Activated T-cell treated with anti-CD3 and anti-CD28 coated beads, Interleukin-2, amount 50 U/mL, for 24 hours (primary cell): ENCODE measurements around the gene ARID3B.

Source experiments
- DNase-seq: peaks from one replicate; pipeline ENCODE4 v3.0.0-alpha.2; 2020
- H3K27ac Mint-ChIP-seq: 2 replicates; pipeline ENCODE4 v1.8.0; 2020; ENCODE audit warnings: mild to moderate bottlenecking, mixed read lengths
- H3K27me3 Mint-ChIP-seq: 2 replicates; pipeline ENCODE4 v1.8.0; 2020; ENCODE audit warnings: mixed read lengths
- H3K36me3 Mint-ChIP-seq: 2 replicates; pipeline ENCODE4 v1.8.0; 2020; ENCODE audit warnings: low read depth, mixed read lengths
- H3K4me1 Mint-ChIP-seq: 2 replicates; pipeline ENCODE4 v1.8.0; 2020; ENCODE audit warnings: low read depth, mixed read lengths
- H3K4me3 Mint-ChIP-seq: 2 replicates; pipeline ENCODE4 v1.8.0; 2020; ENCODE audit warnings: mild to moderate bottlenecking, moderate library complexity, mixed read lengths
- H3K9me3 Mint-ChIP-seq: 2 replicates; pipeline ENCODE4 v1.8.0; 2020; ENCODE audit warnings: mixed read lengths

ARID3B gene

DNA sequence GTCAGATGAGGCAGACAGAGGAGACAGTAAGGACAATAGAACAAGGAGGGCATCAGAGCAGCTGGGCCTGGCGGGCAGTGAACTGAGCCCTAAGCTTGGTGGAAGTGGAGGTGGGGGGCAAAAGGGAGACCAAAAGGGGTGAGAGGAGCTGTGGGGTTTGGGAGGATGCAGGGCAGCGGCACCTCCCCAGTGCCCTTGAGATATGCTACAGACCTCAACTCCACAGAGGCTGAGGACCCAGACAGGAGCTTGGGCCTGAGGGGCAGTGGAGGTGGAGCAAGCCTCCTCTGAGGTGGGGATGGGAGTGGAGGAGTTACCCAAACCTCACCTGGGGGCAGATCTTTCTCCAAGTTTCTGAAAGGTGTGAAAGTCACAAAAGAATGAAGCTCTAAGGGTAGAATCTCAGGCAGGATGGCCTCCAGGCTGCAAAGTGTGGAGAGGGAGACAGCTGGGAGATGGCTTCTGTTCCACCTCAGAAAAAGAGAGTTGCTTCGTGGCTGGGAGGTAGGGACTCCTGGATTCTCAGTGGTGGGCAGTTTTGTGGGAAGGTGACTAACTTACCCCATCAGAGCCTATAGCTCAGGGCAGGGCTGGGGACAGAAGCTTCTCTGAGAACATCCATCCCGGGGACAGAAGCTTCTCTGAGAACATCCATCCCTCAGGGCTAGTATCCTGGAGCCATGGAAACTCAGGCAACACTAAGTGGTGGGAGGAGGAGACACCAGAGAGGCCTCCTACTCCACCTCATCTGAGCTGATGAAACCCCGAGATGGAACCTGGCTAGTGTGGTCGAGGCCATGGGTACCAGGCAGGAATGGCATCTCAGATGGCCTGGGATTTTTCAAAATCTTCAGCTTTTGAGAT lies 72.3 kb downstream of the ARID3B start:
- no peaks in the 10 kb centered on the region for H3K9me3 Mint-ChIP-seq
- H3K27me3 Mint-ChIP-seq, result no peaks in the 10 kb centered on the region
- H3K4me3 Mint-ChIP-seq, result peak overlapping the region; percentile 94
- peak overlapping the region; percentile 69 for H3K27ac Mint-ChIP-seq
- H3K4me1 Mint-ChIP-seq, result peaks cover 34% of the 10 kb centered on the region
- peaks cover 30% of the 10 kb centered on the region for H3K36me3 Mint-ChIP-seq
- DNase-seq, result no peak

DNA sequence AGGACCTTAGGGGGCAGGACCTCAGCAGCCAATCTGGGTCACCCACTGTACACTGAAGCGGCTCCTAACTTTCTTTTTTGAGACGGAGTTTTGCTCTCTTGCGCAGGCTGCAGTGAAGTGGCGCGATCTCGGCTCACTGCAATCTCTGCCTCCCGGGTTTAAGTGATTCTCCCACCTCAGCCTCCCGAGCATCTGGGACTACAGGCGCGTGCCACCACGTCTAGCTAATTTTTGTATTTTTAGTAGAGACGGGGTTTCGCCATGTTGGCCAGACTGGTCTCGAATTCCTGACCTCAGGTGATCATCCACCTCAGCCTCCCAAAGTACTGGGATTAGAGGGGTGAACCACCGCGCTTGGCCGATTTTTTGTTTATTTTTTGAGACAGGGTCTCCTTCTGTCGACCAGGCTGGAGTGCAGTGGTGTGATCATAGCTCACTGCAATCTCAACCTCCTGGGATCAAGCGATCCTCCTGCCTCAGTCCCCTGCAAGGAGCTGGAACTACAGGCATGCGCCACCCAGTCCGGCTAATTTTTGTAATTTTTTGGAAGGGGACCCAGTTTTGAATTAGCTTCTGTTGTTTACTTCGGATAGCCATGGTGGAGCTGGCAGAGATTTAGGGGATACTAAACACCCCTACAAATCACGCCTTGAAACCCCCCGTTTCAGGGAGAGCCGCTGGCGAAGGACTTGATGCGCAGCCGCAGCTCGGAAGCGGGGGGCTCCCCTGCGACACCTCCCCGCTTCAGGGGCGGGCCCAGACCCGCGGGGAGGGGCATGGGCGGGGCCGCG lies 73.1 kb downstream of the ARID3B start:
- Mint-ChIP-seq H3K27ac (peak overlapping the region; percentile 69), H3K4me1 (peaks cover 42% of the 10 kb centered on the region), H3K9me3 (no peaks in the 10 kb centered on the region), H3K36me3 (peaks cover 36% of the 10 kb centered on the region), H3K27me3 (no peaks in the 10 kb centered on the region), H3K4me3 (peak overlapping the region; percentile 94)
- DNase-seq, result no peak

DNA sequence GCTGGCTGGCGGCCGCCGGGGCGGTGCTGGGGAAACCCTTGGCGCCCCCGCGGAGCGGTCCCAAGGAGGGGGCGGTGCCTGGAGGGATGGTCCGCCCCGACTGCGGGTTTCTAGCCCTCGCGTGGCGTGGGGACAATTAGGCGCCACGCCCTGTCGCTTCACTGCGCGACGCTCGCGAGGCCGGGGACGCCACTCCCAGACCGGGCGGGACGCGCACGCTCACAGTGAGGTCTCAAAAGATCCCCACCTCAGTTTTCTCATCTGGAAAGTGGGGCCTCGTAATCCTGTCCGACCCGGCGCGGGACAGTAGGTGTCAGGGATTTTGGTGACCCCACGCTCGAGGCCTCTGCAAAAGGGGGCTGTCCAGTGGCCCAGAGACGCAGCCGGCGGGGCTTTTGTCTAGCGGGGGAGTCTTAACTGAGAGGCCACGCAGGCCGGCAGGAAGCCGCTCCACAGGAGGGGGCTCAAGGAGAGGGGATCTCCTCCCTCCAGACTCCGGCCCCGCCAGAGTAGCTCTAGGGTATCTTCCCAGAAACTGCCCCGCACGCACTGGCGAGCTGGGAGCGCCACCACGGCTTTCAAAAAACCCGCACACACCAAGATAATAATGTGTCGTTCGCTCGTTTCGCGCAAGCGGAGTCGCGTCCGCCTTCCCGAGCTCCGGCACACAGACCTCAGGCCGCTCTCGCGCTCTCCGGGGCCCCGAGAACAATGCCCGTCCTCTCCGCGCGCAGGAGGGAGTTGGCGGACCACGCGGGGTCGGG lies 73.9 kb downstream of the ARID3B start:
- peaks cover 49% of the 10 kb centered on the region for H3K4me1 Mint-ChIP-seq
- H3K9me3 Mint-ChIP-seq, result no peaks in the 10 kb centered on the region
- H3K27me3 Mint-ChIP-seq, result no peaks in the 10 kb centered on the region

DNA sequence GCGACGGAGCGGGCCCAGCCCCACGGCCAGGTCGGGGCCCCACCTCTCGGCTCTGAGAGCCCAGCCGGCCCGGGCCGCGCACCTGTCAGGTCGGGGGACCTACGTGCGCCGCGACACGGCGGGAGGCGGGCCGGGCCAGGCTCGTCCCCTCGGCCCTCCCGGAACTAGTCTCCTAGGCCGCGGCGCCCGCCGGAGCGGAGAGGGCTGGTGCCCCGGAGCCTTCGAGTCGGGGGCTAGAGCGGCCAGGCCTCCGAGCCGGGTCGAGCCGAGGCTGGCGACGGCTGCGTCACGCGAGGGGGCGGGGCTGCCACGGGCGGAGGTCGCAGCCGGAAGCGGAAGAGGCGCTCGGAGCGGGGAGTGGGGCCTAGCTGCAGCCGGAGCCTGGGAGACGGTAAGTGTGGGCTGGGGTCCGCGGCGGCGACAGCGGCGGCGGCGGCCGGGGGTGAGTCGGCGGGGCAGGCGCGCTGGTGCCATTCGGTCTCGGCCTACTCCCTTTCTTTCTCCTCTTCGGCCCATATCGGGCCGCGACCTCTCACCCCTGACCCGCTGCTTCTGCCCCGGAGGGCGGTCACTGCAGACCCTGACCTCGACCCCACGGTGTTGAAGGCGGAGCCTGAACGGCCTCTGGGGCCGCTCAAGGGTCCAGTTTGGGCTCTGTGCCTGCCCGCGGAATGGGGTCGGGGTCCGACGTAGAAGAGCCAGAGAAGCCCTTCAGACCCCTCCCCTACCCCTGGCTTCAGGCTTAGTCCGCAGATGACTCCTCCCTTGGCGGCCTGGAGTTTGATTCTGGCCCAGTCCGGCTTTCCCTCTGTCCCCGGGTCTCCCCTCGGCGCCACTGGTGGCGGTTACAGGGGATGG lies 74.7 kb downstream of the ARID3B start, which contains the start of gene CLK3:
Gene CLK3 (plus strand): TSS at position 329 of the 858 bp plus-strand sequence. CDS start 3,361 bp downstream, outside the sequence.
- Mint-ChIP-seq H3K27ac (peak within 1 kb of the TSS; percentile 99), H3K36me3 (peaks cover 52% of the 10 kb centered on the region), H3K27me3 (no peaks in the 10 kb centered on the region), H3K9me3 (no peaks in the 10 kb centered on the region), H3K4me3 (peak within 1 kb of the TSS; percentile 94), H3K4me1 (peaks cover 57% of the 10 kb centered on the region)
- DNase-seq, result peak; percentile 98

More for the DNA sequence above, 73.9 kb downstream of the ARID3B start:
- peaks cover 43% of the 10 kb centered on the region for H3K36me3 Mint-ChIP-seq
- DNase-seq, result peak; percentile 92
- H3K27ac Mint-ChIP-seq, result peak overlapping the region; percentile 99
- peak overlapping the region; percentile 94 for H3K4me3 Mint-ChIP-seq

DNA sequence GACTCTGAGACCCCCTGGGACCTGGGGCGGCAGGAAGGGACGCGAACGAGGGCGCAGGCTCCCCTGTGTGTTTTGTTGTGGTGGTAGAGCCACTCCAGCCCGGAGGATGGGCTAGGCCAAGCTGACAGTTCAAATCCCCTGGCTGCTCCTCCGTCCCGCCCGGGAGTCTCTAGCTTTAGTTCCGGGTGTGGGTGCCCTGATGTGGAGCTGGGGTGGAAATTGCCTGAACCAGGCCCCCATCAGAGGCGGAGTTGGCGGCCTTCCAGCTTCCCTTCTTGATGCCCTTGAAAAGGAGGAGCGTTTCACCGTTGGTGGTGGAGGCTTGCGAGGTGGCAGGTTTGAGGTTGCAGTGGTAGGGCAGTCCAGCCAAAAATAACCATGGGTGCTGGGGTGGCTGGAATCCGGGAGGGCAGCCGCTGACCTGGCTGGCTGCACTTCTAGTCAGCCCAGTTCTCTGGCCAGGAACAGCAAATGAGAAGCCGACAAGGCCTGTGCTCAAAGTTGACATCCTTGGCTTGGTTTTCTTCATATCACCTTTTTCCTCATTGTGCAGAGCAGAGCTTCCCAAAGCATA lies 75.4 kb downstream of the ARID3B start:
- DNase-seq, result peak; percentile 70
- H3K27ac Mint-ChIP-seq, result peak overlapping the region; percentile 99
- H3K4me3 Mint-ChIP-seq, result peak overlapping the region; percentile 94
- H3K36me3 Mint-ChIP-seq, result peaks cover 59% of the 10 kb centered on the region
- H3K9me3 Mint-ChIP-seq, result no peaks in the 10 kb centered on the region
- peaks cover 63% of the 10 kb centered on the region for H3K4me1 Mint-ChIP-seq
- H3K27me3 Mint-ChIP-seq, result no peaks in the 10 kb centered on the region

DNA sequence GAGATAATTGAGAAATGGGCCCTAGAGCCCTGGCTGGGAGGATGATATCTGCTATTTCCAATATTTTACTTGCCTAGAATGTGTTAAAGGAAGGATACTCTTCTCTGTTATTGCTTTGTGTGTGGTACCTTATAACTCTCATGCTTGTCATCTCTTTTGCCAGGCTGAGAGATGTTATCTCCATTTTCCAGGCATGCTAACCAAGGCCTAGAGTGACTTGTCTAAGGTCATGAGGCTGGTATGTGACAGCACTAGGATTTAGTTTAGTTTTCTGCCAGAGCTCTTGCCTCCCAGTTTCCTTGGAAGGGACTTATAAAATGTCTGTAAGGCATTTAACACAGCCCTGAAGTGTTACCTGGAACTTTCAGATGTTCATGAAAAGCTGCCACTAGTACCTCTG lies 76.0 kb downstream of the ARID3B start:
- no peak for DNase-seq
- peak overlapping the region; percentile 99 for H3K27ac Mint-ChIP-seq
- H3K36me3 Mint-ChIP-seq, result peaks cover 64% of the 10 kb centered on the region
- H3K4me3 Mint-ChIP-seq, result peak overlapping the region; percentile 94
- H3K27me3 Mint-ChIP-seq, result no peaks in the 10 kb centered on the region
- peaks cover 63% of the 10 kb centered on the region for H3K4me1 Mint-ChIP-seq
- H3K9me3 Mint-ChIP-seq, result no peaks in the 10 kb centered on the region

DNA sequence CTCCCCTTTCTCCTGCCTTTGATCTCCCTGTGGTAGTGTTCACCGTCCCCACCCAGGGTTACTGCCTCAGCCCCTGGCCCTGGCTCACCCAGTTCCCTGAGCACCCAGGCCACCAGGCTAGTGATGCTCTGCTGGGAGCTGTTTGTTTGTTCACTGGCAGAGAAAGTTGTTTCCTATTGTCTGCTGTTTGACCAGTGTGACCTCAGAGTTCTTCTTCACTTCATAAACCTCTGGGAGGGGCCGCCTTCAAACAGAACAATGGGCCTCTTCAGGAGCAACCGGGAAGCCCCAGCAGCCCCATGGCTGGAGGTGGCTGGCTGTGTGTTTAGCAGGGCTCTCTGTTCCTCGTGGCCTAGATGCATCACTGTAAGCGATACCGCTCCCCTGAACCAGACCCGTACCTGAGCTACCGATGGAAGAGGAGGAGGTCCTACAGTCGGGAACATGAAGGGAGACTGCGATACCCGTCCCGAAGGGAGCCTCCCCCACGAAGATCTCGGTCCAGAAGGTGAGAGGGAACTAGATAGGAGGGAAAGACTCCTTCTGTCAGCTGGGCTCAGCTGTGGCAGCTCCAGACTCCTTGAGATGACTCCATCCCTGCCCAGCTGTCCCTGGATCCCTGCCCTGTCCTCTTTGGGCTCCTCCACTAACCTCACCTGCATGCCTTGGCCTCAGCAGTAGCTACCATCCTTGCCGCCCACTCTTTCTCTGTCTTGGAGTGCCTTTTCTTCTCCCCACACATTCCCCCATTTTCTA lies 78.0 kb downstream of the ARID3B start:
- no peak overlapping the region for H3K4me3 Mint-ChIP-seq
- peaks cover 54% of the 10 kb centered on the region for H3K4me1 Mint-ChIP-seq
- H3K36me3 Mint-ChIP-seq, result peaks cover 84% of the 10 kb centered on the region
- H3K27ac Mint-ChIP-seq, result peak overlapping the region; percentile 99
- DNase-seq, result no peak
- no peaks in the 10 kb centered on the region for H3K27me3 Mint-ChIP-seq
- no peaks in the 10 kb centered on the region for H3K9me3 Mint-ChIP-seq

DNA sequence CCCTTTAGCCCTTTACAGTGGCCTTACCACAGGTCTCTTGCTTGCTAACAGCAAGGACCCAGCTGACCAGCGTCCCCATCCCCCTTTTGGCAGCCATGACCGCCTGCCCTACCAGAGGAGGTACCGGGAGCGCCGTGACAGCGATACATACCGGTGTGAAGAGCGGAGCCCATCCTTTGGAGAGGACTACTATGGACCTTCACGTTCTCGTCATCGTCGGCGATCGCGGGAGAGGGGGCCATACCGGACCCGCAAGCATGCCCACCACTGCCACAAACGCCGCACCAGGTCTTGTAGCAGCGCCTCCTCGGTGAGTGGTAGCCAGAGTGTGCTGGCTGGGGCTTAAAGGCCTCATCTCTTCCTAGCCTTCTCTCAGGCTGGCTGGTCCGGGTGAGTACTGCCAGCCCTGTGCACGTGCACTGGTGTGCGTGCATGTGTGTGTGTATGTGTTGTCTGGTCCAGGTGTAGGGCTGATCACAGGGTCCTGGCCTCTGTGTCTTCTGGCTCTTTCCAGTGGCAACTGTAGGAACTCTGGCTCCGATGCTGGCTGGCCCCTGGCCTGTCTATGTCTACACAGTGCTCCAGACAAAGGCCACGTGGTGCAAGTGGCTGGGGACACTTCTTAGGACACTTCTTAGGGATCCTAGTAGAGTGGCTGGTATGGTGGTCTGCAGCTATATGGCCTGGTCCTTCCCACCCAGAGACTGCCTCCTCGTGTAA lies 79.1 kb downstream of the ARID3B start:
- Mint-ChIP-seq H3K9me3 (no peaks in the 10 kb centered on the region), H3K4me1 (peaks cover 49% of the 10 kb centered on the region), H3K36me3 (peaks cover 91% of the 10 kb centered on the region), H3K27ac (peak overlapping the region; percentile 99), H3K4me3 (no peak overlapping the region), H3K27me3 (no peaks in the 10 kb centered on the region)
- DNase-seq, result no peak

DNA sequence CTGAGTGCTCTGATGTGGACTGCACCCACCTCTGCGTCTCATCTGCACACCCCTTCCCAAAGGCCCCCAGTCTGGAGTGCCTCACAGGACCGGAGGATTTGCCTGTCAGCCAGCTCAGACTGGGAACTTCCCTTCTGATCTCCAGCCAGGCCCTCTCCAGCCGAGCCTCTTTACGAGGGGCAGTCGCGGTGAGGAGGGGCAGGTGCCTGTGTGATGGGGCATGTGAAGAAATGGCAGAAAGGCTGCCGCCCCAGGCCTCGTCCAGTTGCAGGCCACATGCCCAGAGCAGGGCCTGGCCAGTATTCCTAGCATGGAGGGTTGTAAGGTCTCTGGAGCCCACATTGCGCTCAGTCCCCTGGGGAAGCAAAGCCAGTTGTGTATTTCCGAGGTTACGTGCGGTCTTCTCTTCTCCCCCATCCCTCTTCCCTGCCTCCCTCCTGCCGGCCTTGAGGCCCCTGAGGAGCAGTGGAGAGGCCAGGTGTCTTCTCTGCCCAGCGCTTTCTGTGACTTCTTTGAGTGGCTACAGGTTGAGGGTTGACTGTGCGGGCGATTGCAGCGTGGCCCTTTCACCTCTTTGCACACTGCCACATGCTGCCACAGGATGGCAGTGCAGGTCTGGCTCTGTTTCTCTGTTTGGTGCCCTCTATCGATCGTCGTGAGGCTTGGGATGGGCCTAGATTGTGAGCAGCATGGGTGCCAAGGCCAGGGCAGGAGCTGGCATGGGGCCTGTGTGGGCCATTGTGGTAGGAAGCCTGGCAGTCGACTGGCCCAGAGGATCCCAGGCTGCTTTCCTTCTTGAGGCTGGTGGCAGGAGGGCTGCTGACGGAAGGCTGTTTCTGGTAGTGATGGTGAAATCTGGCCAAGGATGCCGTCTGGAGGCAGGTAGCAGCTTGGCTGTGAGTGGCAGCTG lies 79.9 kb downstream of the ARID3B start:
- H3K4me3 Mint-ChIP-seq, result no peak overlapping the region
- H3K9me3 Mint-ChIP-seq, result no peaks in the 10 kb centered on the region
- H3K4me1 Mint-ChIP-seq, result peaks cover 53% of the 10 kb centered on the region
- no peaks in the 10 kb centered on the region for H3K27me3 Mint-ChIP-seq
- H3K36me3 Mint-ChIP-seq, result peaks cover 97% of the 10 kb centered on the region
- peak; percentile 80 for DNase-seq
- peak overlapping the region; percentile 99 for H3K27ac Mint-ChIP-seq

DNA sequence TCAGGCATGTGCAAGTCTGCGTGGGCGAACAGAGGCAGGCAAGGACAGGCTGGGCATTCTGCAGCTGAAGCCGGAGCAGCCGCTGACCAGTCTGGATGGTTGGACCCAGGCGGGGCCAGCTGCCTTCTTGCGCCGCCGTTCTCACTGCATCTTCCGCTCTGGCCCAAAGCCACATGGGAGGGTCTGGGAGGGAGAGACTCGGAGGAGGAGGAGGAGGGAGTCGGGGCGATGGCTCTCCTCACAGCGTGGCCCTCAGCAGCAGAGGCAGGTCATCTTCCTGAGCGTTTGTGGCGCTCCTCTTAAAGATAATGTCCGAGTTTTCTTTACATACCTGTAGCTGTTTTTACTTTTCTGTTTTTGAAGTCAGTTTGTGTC lies 80.5 kb downstream of the ARID3B start:
- H3K27me3 Mint-ChIP-seq, result no peaks in the 10 kb centered on the region
- H3K36me3 Mint-ChIP-seq, result peaks cover 97% of the 10 kb centered on the region
- H3K4me1 Mint-ChIP-seq, result peaks cover 56% of the 10 kb centered on the region
- peak overlapping the region; percentile 99 for H3K27ac Mint-ChIP-seq
- no peaks in the 10 kb centered on the region for H3K9me3 Mint-ChIP-seq
- no peak for DNase-seq
- H3K4me3 Mint-ChIP-seq, result no peak overlapping the region

DNA sequence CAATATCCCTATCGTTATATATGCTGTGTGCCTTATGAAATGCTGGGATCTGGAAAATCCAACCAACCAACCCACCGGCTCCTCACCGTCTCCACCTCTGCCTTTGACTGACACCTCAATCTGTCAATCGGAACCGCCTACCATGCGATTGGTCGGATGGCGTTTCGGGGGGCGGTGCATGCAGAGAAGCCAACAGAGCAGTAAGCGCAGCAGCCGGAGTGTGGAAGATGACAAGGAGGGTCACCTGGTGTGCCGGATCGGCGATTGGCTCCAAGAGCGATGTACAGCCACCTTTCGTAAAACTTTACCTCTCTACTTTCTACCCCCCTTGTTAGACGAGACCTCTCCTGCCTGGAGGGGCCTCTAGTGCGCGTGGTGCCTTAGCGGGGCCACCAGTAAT lies 80.9 kb downstream of the ARID3B start:
- H3K36me3 Mint-ChIP-seq, result peaks cover 97% of the 10 kb centered on the region
- no peaks in the 10 kb centered on the region for H3K9me3 Mint-ChIP-seq
- DNase-seq, result no peak
- no peaks in the 10 kb centered on the region for H3K27me3 Mint-ChIP-seq
- H3K4me3 Mint-ChIP-seq, result no peak overlapping the region
- peak overlapping the region; percentile 26 for H3K27ac Mint-ChIP-seq
- H3K4me1 Mint-ChIP-seq, result peaks cover 55% of the 10 kb centered on the region

DNA sequence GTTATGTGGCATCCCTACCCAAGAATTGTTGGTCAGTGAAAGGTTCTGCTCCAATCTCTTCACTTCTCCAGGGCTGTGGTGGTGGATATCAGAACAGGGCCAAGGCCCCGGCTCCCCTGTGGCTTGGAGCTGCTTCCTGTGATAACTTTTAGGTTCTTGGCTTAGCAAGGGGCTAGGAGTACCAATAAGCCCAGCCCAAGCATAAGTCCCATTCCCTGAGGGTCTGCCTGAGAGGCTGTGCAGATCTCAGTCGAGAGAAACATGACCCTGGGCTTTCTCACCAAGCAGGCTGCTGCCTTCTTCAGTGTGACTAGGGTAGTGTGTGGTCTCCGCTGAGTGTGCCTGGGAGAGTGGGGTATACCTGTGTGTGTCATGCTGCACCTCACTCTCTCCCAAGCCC lies 81.7 kb downstream of the ARID3B start:
- H3K27me3 Mint-ChIP-seq, result no peaks in the 10 kb centered on the region
- no peaks in the 10 kb centered on the region for H3K9me3 Mint-ChIP-seq
- H3K27ac Mint-ChIP-seq, result peak overlapping the region; percentile 76
- H3K4me3 Mint-ChIP-seq, result no peak overlapping the region
- DNase-seq, result no peak
- H3K36me3 Mint-ChIP-seq, result peaks cover 97% of the 10 kb centered on the region
- peaks cover 52% of the 10 kb centered on the region for H3K4me1 Mint-ChIP-seq
